Lower leg skin (tissue), 4 donors: Measurements from ENCODE around the gene ZNF24. TPM values are rescaled to one million over a fixed set of nuclear protein-coding genes. Genes with fewer than 3 reads are reported as not detected.

Source experiments
- DNase-seq, 2 donors: peaks; one replicate each; pipeline ENCODE4 v3.0.0-alpha.2; 2019; ENCODE audit warnings: low spot score in 2 of 2
- H3K4me3 ChIP-seq: fragments of 200-600 bp; sonication (generic); 2 replicates; pipeline ENCODE4 v1.5.1; 2017; ENCODE audit warnings: mild to moderate bottlenecking, low read depth; ENCODE audit not compliant: poor library complexity, severe bottlenecking
- POLR2A ChIP-seq, 2 donors: fragments of 450-650 bp; IDR thresholded peaks; one replicate each; pipeline ENCODE4 v1.6.1; 2016 to 2017; ENCODE audit warnings: antibody characterized with exemption in 2 of 2, mild to moderate bottlenecking in 1 of 2, moderate library complexity in 1 of 2
- WGBS, 2 donors: methylation state at CpG; one replicate each; pipeline ENCODE4 v1.1.5; 2018; 5-methylcytosine and 5-hydroxymethylcytosine counted together
- intact Hi-C: fragments of 100-400 bp; cut with DNase I; formaldehyde crosslinking; loops from one replicate; pipeline ENCODE4 v1.15.0; 2023; ENCODE audit warnings: low total_unique reads
- total RNA-seq, 4 donors: library from RNA; depleted of rRNA; stranded (reverse); fragments of >200 nt; gene quantifications; one replicate each; pipeline ENCODE4 v1.1.0, GENCODE V29; 2016
- TF ChIP-seq, protein P1 (sequence below), 3 donors: fragments of 450-650 bp; IDR thresholded peaks; one replicate each; pipeline ENCODE4 v1.5.1; 2016; ENCODE audit warnings: antibody characterized with exemption in 3 of 3, mild to moderate bottlenecking in 3 of 3, moderate library complexity in 2 of 3

The ZNF24 gene
- total RNA-seq, 4 donors from 2014 or later, result 27.2 to 32.4 (median 30.6) TPM

DNA sequence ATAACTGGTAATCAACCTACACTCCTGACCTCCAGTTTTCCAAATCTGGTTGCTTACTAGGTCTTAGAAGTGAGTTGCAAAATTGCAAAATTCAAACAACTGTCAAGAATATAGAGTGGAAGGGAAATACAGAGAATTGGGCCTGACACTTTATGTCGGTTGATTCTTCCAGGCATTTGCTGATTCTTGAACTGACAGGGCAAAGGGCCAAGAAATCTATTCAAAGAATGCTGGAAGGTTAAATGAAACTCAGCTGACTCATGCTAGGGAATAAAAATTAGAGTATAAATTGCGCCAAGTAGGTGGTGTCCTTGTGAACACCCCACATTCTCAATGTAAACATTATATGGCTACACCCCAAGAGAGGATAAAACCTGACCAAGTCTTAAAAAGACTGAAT lies 32.7 kb downstream of the ZNF24 start:
- DNase-seq, result no peak
- intact Hi-C loops, result no loop called here
- no peak overlapping the region for H3K4me3 ChIP-seq
- TF ChIP-seq POLR2A (IDR thresholded peaks at IDR 0.05), result no peak
- TF ChIP-seq, protein P1, sequence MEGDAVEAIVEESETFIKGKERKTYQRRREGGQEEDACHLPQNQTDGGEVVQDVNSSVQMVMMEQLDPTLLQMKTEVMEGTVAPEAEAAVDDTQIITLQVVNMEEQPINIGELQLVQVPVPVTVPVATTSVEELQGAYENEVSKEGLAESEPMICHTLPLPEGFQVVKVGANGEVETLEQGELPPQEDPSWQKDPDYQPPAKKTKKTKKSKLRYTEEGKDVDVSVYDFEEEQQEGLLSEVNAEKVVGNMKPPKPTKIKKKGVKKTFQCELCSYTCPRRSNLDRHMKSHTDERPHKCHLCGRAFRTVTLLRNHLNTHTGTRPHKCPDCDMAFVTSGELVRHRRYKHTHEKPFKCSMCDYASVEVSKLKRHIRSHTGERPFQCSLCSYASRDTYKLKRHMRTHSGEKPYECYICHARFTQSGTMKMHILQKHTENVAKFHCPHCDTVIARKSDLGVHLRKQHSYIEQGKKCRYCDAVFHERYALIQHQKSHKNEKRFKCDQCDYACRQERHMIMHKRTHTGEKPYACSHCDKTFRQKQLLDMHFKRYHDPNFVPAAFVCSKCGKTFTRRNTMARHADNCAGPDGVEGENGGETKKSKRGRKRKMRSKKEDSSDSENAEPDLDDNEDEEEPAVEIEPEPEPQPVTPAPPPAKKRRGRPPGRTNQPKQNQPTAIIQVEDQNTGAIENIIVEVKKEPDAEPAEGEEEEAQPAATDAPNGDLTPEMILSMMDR (IDR thresholded peaks at IDR 0.05), result no peak
- 25 to 37% methylated on average over 2 of the region's 2 CpGs for WGBS, 2 donors

DNA sequence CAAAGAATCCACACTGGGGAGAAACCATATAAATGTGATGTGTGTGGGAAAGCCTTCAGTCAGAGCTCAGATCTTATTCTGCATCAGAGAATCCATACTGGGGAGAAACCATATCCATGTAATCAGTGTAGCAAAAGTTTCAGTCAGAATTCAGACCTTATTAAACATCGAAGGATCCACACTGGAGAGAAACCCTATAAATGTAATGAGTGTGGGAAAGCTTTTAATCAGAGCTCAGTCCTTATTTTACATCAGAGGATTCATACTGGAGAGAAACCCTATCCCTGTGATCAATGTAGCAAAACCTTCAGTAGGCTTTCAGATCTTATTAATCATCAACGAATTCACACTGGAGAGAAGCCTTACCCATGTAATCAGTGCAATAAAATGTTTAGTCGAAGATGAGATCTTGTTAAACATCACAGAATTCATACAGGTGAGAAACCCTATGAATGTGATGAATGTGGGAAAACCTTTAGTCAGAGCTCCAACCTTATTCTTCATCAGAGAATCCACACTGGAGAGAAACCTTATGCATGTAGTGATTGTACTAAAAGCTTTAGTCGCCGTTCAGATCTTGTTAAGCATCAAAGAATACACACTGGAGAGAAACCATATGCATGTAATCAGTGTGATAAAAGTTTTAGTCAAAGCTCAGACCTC lies 37.5 kb downstream of the ZNF24 start:
- intact Hi-C loops, result no loop called here
- WGBS, 2 donors, result 97% methylated on average over 5 of the region's 5 CpGs
- no peak overlapping the region for H3K4me3 ChIP-seq
- no peak for DNase-seq
- TF ChIP-seq POLR2A (IDR thresholded peaks at IDR 0.05), result no peak
- TF ChIP-seq, protein P1 (IDR thresholded peaks at IDR 0.05), result no peak

DNA sequence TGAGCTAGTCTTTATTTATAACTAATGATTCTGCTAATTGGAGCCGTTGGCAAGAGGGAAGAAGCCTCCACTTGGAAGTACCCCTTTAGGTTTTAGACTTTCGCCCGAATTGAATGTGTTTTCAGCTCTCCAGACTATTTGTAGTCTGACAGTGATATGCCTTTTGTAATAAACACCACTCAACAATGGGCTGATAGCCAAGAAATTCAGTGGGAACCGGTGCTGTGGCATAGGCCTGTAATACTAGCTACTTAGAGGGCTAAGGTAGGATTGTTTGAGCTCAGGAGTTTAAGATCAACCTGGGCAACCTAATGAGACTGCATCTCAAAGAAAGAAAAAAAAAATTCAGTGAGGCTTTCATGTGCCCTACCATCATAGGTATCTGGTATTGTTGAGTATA lies 40.6 kb downstream of the ZNF24 start:
- no peak for TF ChIP-seq POLR2A (IDR thresholded peaks at IDR 0.05)
- TF ChIP-seq, protein P1 (IDR thresholded peaks at IDR 0.05), result no peak
- H3K4me3 ChIP-seq, result no peak overlapping the region
- WGBS, 2 donors, result 91 to 93% methylated on average over 4 of the region's 4 CpGs
- DNase-seq, result no peak
- intact Hi-C loops, result no loop called here

DNA sequence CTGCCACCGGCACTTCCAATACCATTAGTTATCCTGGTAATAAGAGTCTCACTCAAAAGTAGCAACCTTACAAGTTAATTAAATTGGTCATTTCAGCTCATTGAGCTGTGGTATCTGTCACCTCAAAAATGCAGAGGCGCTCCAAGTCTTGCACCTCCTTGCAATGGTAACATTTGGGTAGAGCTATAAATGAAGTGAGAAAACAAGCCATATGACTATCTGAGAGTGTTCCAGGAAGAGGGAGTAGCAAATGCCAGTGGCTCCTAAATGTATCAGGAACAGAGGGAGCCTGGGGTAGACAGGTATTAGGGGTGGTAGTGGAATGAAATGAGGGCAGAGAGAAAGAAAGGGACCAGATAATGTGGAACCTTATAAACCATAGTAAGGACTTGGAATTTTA lies 48.2 kb downstream of the ZNF24 start:
- 97 to 100% methylated on average over 2 of the region's 2 CpGs for WGBS, 2 donors
- no peak for DNase-seq
- H3K4me3 ChIP-seq, result no peak overlapping the region
- TF ChIP-seq, protein P1 (IDR thresholded peaks at IDR 0.05), result no peak
- TF ChIP-seq POLR2A (IDR thresholded peaks at IDR 0.05), result no peak
- intact Hi-C loops, result no loop called here

DNA sequence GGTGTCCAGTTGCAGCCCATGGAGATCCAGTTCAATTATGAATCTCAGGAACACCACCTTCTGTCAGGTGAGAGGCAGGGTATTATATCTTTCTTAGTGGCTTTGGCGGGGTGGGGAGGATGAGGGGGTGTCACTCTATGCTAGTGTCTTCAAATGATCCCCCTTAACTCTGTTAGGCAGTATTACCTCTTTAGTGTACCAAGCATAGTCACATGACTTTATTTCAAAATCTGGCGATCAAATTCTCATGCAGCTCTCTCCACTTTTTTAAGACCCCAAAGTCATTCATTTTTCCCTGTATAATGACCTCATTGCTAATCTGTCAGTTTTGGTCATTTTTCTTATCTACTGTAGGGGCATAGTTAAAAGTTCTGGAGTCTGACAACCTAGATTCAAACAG lies 53.1 kb downstream of the ZNF24 start:
- DNase-seq, result no peak
- TF ChIP-seq, protein P1 (IDR thresholded peaks at IDR 0.05), result no peak
- no peak for TF ChIP-seq POLR2A (IDR thresholded peaks at IDR 0.05)
- WGBS, 2 donors, result 78 to 82% methylated on average over 2 of the region's 2 CpGs
- intact Hi-C loops, result no loop called here
- no peak overlapping the region for H3K4me3 ChIP-seq
